Effector CD8-positive, alpha-beta T cell (primary cell): ENCODE data around the gene ANXA7.
A peak's percentile ranks its signal among the peaks of the same experiment; 100 is the strongest.

Source experiments
- DNase-seq: peaks from one replicate; lab custom pipeline; 2025; lab: John Stamatoyannopoulos, UW
- total RNA-seq, 4 experiments: gene quantifications; one replicate each; lab custom pipeline; 2026; lab: John Stamatoyannopoulos, UW

ANXA7 gene
- 144 to 228 (median 175) reads per million in 4 experiments for total RNA-seq

- peak; percentile 91 for DNase-seq
Observed at GRCh38 chr10:73413528-73414229, at the start of gene ANXA7. Gene ANXA7 (minus strand): TSS chr10:73414058. CDS start chr10:73400856, 13,202 bp downstream.

GRCh38 chr10:73460897-73461296 lies 47.0 kb upstream of the ANXA7 start:
- no peak for DNase-seq

GRCh38 chr10:73459683-73460314 lies 45.9 kb upstream of the ANXA7 start:
- DNase-seq, result no peak

- no peak for DNase-seq
Observed at GRCh38 chr10:73456187-73456890, 42.5 kb upstream of the ANXA7 start.

GRCh38 chr10:73449113-73449512 lies 35.3 kb upstream of the ANXA7 start:
- no peak for DNase-seq

DNA sequence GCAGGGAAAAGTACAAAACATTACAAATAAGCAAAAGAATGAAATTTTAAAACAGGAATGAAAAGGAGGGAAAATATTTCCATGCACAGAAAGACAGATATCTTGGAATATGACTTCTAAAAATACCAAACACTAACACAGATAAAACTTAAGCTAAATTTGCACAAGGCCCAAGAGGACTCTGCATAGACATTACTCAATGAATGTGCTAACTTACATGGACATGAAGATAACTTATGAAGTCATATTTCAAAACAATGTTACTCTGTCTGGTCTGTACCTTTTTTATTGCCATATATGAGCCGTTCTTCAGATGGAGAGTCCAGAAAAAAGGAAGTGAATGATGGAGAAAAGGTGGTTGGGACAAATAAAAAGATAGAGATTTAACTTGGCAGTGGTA lies 34.5 kb upstream of the ANXA7 start:
- DNase-seq, result no peak

- DNase-seq, result no peak
Observed at GRCh38 chr10:73446926-73447325, 33.1 kb upstream of the ANXA7 start.

DNA sequence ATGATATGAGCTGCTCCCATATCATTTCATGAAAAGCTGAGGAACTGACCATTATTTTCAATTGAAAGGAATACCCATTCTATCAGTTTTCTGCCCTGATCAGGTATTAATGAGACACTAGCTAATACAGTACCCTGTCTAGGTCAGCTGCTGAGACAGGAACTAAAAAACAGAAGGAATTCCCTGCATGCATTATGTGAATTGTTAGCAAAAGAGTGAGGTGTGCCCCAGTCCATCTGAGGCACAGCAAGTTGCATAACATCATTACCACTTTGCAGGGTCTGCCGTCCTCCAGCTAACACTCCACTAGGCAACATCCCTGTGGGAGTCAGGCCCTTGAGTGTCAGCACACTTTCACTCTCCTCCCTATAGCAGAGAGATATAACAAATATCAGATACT lies 30.6 kb upstream of the ANXA7 start:
- DNase-seq, result no peak

DNA sequence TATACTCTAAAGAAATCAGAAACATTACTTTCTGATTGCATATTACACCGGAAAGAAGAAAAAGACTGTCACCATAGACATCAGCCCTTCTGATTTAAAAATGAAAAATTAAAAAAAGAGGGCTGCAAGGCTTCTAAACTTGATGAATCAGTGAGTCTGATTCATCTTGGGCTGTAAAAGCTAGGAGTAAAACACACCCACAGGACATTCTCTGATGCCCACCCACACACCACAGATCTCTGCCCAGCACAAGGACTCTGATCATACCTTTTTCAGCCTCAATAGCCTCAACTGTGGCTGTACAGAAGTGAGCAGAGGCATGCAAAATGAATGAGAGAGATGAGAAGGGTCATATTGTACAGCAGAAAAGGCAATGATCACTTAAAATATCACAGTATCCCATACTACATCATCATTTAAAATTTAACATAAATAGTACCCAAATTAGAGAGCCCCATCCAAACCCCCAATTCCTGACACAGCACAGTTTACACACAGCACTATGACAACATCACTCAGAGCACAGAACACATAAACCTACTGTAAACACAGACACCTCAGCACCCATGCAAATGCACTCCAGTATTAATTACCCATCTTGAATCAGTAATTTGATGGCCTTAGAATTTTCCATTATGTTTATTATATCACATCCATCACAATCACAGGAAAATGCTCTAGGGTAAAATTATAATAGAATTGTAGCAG lies 25.9 kb upstream of the ANXA7 start:
- no peak for DNase-seq

DNA sequence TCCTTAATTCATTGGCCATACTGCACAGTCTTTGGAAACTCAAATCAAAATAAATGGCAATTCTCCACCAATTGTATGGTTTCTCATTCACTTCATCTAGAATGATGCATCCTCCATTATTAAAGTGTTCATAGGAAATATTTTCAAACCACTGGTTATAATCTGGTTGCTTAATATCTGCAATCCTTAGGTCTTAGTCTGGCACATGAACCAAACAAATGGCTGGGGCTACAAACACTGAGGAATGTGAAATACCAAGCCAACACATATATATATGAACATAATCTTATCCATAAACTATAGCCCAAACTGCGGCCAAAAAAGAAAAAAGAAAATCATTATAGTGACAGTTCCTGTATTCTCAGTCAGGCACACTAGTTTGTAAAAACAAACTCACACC lies 25.2 kb upstream of the ANXA7 start:
- DNase-seq, result no peak

DNA sequence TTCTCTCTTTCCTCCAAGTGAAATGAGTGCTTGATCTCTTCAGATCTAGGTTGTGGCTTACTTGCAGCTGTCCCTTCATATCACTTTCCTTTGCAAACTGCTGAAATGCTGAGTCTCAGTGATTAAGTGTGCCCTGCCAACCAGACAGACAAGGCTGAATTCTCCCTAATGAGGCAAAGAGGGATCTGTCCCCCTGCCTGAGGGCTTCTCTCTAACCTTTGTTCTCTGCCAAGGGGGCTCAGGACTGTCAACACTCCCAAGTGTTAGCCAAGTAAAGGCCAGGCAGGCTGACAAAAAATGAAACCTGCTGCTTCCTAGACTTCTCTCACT lies 19.6 kb upstream of the ANXA7 start, which contains the start of gene MSS51:
Gene MSS51, minus strand, starts transcription at position 24 of the 330 bp plus-strand sequence. CDS start 5,277 bp downstream, outside the sequence.
- DNase-seq, result no peak

GRCh38 chr10:73432646-73433537 lies 19.0 kb upstream of the ANXA7 start:
- DNase-seq, result no peak

- no peak for DNase-seq
Observed at GRCh38 chr10:73426318-73426717, 12.5 kb upstream of the ANXA7 start.

DNA sequence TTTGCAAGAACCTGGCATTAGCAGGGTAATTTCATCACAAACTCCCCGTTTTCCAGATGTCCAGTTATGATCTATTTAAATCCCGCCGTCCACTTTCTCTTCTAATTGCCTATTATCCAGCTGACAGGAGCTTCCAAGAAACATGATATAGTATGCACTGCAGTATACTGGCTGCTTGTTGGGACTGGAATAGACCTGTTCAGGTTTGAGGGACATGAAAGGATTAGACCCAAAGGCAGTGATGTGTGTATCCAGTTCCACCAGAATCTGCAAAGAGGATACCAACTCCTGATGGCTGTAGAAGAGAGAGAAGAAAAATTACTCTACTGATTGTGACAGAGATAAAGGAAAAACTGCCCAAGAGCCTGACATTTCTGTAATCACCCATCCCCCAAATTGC lies 10.6 kb upstream of the ANXA7 start:
- no peak for DNase-seq

- DNase-seq, result no peak
Observed at GRCh38 chr10:73423309-73423708, 9.5 kb upstream of the ANXA7 start.

- DNase-seq, result no peak
Observed at GRCh38 chr10:73416571-73416970, 2.7 kb upstream of the ANXA7 start.

DNA sequence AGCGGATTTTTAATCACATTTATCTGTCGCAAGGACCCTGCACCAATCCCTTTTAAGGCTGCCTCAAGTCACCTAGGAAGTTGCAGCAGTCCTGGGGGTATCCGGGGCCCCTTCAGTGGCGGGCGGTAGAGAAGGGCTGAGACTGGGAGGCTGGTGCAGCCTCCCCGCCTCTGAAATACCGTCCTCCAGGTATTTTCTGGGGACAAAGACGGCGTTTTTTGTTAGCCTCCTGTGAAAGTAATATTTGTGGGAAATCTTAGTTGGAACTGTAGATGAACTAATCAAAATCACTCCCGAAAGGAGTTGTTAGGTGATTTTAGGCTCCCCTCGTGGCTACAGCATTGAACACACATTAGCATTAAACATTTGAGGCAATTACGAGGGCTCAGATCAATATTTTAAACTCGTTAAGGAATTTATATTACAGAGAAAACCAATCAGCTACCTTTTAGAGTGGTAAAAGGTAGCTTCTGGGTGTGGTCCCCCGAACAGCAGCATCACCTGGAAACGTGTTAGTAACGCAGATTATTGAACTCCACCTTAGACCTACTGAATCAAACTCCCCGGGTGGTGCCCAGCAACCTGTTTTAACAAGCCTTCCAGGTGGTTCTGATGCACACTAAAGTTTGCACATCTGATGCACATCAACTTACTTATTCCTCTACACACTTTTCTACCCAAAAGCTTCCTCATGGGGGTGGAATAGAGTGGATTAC lies 530 bp upstream of the ANXA7 start:
- no peak for DNase-seq

- DNase-seq, result peak; percentile 17
Observed at GRCh38 chr10:73413108-73413527, 740 bp downstream of the ANXA7 start.

DNA sequence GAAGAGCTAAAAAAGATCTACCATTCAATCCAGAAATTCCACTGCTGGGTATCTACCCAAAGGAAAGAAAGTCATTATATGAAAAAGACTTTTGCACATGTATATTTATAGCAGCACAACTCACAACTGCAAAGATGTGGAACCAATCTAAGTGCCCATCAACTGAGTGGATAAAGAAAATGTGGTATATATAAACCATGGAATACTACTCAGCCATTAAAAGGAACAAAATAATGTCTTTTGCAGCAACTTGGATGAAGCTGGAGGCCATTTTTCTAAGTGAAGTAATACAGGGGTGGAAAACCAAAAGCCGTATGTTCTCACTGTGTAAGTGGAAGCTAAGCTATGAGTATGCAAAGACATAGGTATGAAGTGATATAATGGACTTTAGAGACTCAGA lies 3.0 kb downstream of the ANXA7 start:
- no peak for DNase-seq

- no peak for DNase-seq
Observed at GRCh38 chr10:73408978-73409521, 4.8 kb downstream of the ANXA7 start.
